HepG2 (cell line): Measurements from ENCODE around the gene CBX2. TPM values are rescaled to one million over a fixed set of nuclear protein-coding genes. Genes with fewer than 3 reads are reported as not detected.

Experiments used
- ARID3A ChIP-seq: IDR thresholded peaks from 2 replicates; pipeline ENCODE4 v1.6.1; 2012; ENCODE audit warnings: low read depth, low read length, improper control_type of control experiment
- ARNTL ChIP-seq: sonication (generic); formaldehyde crosslinking; IDR thresholded peaks from 2 replicates; pipeline ENCODE4 v1.4.0; 2020; ENCODE audit warnings: mild to moderate bottlenecking, missing genetic modification reagents
- FOXP1 ChIP-seq, 2 experiments: fragments of 450-650 bp in 1 of 2; IDR thresholded peaks; 2 replicates each; pipeline ENCODE4 v1.6.1; 2017 to 2018; ENCODE audit warnings: antibody characterized with exemption in 1 of 2
- HBP1 ChIP-seq: IDR thresholded peaks from 2 replicates; pipeline ENCODE4 v1.6.1; 2016; ENCODE audit warnings: low read depth, control low read depth
- MED8 ChIP-seq: sonication (generic); formaldehyde crosslinking; IDR thresholded peaks from 2 replicates; pipeline ENCODE4 v1.8.1; 2023; ENCODE audit warnings: mild to moderate bottlenecking, missing genetic modification reagents; ENCODE audit not compliant: insufficient replicate concordance
- SOX5 ChIP-seq: IDR thresholded peaks from 2 replicates; pipeline ENCODE4 v1.6.1; 2016; ENCODE audit warnings: borderline replicate concordance
- ZIK1 ChIP-seq: sonication (generic); formaldehyde crosslinking; IDR thresholded peaks from 2 replicates; pipeline ENCODE4 v1.5.0; 2020; ENCODE audit warnings: mild to moderate bottlenecking, low read depth, missing genetic modification reagents, borderline replicate concordance
- ZNF160 ChIP-seq: sonication (generic); formaldehyde crosslinking; IDR thresholded peaks from 2 replicates; pipeline ENCODE4 v1.8.0; 2022; ENCODE audit warnings: mild to moderate bottlenecking, inconsistent platforms, missing genetic modification reagents
- ZNF30 ChIP-seq: sonication (generic); formaldehyde crosslinking; IDR thresholded peaks from 2 replicates; pipeline ENCODE4 v1.5.0; 2020; ENCODE audit warnings: mild to moderate bottlenecking, missing genetic modification reagents
- ZNF781 ChIP-seq: sonication (generic); formaldehyde crosslinking; IDR thresholded peaks from 2 replicates; pipeline ENCODE4 v1.5.1; 2020; ENCODE audit warnings: borderline replicate concordance, mild to moderate bottlenecking, missing genetic modification reagents; ENCODE audit errors: not compliant biosample characterization
- ZSCAN25 ChIP-seq: sonication (generic); formaldehyde crosslinking; IDR thresholded peaks from 2 replicates; pipeline ENCODE4 v1.8.0; 2022; ENCODE audit warnings: mild to moderate bottlenecking, missing genetic modification reagents
- polyA plus RNA-seq, 8 experiments: library from polyadenylated mRNA; depleted of rRNA in 3 of 8; stranded (reverse) in 7 of 8; unstranded in 1 of 8; fragments of >200 nt; fragmentation: Illumina TruSeq in 4 of 8; extraction: Trizol in 4 of 8; gene quantifications; 2 replicates each; pipeline versions ENCODE4 v1.2.1 to v1.2.3, GENCODE V29; 2011 to 2016; ENCODE audit warnings: low read depth in 4 of 8, missing spikeins in 1 of 8, mixed read lengths in 1 of 8; ENCODE audit not compliant: insufficient read depth in 1 of 8
- total RNA-seq, 5 experiments: library from RNA; depleted of rRNA; stranded (reverse); fragments of >200 nt; fragmentation: Illumina TruSeq; extraction: Trizol; gene quantifications; 2 replicates each; pipeline ENCODE4 v1.2.3, GENCODE V29; 2016; ENCODE audit warnings: low read depth in 1 of 5
- TF ChIP-seq, protein P1 (sequence below): IDR thresholded peaks from 2 replicates; pipeline ENCODE4 v1.6.1; 2018; ENCODE audit warnings: missing genetic modification reagents, mild to moderate bottlenecking, missing compliant biosample characterization
- TF ChIP-seq, protein P2 (sequence below): sonication (generic); formaldehyde crosslinking; IDR thresholded peaks from 2 replicates; pipeline ENCODE4 v1.4.0; 2020; ENCODE audit warnings: missing genetic modification reagents
- TF ChIP-seq, protein P3 (sequence below): sonication (generic); formaldehyde crosslinking; IDR thresholded peaks from 2 replicates; pipeline ENCODE4 v1.4.0; 2020; ENCODE audit warnings: low read depth, mild to moderate bottlenecking, missing genetic modification reagents
- TF ChIP-seq, protein P4 (sequence below): sonication (generic); formaldehyde crosslinking; IDR thresholded peaks from 2 replicates; pipeline ENCODE4 v1.9.0; 2021; ENCODE audit warnings: missing genetic modification reagents, mild to moderate bottlenecking, borderline replicate concordance

CBX2 gene
- total and polyA plus RNA-seq, 2 of the 13 experiments (the other 11 are each of a cell fraction or from before 2014, with no cell fraction given): 14.5 to 31.1 TPM

DNA sequence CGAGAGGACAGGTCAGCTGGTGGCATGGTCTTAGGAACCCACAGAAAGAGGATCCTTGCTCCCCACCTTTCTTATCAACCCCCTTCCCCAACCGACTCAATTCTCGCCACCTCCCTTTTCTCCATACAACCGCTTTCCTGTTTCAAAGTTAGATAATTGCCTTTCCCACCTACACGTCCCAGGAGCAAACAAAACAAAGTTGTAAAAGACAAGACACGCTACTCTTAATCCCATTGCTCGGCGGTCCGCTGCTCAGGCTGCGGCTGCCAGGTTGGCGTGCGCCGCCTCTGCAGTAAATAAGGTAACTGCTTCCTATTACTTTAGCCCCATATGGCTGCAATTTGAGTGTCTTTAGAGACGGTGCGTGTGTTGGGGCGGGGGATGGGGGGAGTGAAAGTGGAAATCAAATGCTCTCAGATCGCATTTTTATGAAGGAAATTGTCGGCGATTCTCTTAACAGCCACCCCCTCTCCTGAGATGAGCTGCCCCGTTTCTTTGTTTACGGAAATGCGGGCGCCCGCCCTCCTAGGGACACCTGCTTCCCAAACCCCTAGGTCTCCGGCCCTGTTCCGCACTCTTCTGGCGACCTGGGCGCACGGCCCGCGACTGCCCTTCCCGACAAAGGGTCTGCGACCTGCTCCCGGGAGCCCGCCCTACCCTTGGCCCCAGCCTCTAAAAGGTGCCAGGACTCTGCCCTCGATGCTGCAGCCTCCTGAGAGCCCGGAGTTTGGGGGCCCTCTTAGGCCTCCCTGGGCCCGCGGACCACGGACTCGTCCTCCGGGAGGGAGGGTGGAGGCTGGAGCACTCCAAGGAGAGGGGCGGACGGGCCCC, 22.6 kb downstream of the CBX2 start (continued):
- TF ChIP-seq ZNF781 (CRISPR knock-in tag) (no peak), SOX5 (no peak), ZNF160 (CRISPR knock-in tag) (no peak), MED8 (CRISPR knock-in tag) (no peak), HBP1 (no peak), ARNTL (CRISPR knock-in tag) (no peak), ZNF30 (CRISPR knock-in tag) (no peak), ZSCAN25 (CRISPR knock-in tag) (peak; percentile 38; the same call in 1 of the 2 replicates), ZIK1 (CRISPR knock-in tag) (no peak), FOXP1 (IDR thresholded peaks at IDR 0.05) (no peak), FOXP1 (CRISPR knock-in tag; IDR thresholded peaks at IDR 0.05) (0 out of 2 replicates have a peak, but pooled peaks have one; percentile 7), ARID3A (no peak)
- TF ChIP-seq, protein P1, sequence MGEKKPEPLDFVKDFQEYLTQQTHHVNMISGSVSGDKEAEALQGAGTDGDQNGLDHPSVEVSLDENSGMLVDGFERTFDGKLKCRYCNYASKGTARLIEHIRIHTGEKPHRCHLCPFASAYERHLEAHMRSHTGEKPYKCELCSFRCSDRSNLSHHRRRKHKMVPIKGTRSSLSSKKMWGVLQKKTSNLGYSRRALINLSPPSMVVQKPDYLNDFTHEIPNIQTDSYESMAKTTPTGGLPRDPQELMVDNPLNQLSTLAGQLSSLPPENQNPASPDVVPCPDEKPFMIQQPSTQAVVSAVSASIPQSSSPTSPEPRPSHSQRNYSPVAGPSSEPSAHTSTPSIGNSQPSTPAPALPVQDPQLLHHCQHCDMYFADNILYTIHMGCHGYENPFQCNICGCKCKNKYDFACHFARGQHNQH (CRISPR knock-in tag): no peak
- TF ChIP-seq, protein P2, sequence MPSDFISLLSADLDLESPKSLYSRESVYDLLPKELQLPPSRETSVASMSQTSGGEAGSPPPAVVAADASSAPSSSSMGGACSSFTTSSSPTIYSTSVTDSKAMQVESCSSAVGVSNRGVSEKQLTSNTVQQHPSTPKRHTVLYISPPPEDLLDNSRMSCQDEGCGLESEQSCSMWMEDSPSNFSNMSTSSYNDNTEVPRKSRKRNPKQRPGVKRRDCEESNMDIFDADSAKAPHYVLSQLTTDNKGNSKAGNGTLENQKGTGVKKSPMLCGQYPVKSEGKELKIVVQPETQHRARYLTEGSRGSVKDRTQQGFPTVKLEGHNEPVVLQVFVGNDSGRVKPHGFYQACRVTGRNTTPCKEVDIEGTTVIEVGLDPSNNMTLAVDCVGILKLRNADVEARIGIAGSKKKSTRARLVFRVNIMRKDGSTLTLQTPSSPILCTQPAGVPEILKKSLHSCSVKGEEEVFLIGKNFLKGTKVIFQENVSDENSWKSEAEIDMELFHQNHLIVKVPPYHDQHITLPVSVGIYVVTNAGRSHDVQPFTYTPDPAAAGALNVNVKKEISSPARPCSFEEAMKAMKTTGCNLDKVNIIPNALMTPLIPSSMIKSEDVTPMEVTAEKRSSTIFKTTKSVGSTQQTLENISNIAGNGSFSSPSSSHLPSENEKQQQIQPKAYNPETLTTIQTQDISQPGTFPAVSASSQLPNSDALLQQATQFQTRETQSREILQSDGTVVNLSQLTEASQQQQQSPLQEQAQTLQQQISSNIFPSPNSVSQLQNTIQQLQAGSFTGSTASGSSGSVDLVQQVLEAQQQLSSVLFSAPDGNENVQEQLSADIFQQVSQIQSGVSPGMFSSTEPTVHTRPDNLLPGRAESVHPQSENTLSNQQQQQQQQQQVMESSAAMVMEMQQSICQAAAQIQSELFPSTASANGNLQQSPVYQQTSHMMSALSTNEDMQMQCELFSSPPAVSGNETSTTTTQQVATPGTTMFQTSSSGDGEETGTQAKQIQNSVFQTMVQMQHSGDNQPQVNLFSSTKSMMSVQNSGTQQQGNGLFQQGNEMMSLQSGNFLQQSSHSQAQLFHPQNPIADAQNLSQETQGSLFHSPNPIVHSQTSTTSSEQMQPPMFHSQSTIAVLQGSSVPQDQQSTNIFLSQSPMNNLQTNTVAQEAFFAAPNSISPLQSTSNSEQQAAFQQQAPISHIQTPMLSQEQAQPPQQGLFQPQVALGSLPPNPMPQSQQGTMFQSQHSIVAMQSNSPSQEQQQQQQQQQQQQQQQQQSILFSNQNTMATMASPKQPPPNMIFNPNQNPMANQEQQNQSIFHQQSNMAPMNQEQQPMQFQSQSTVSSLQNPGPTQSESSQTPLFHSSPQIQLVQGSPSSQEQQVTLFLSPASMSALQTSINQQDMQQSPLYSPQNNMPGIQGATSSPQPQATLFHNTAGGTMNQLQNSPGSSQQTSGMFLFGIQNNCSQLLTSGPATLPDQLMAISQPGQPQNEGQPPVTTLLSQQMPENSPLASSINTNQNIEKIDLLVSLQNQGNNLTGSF (CRISPR knock-in tag): no peak
- TF ChIP-seq, protein P3, sequence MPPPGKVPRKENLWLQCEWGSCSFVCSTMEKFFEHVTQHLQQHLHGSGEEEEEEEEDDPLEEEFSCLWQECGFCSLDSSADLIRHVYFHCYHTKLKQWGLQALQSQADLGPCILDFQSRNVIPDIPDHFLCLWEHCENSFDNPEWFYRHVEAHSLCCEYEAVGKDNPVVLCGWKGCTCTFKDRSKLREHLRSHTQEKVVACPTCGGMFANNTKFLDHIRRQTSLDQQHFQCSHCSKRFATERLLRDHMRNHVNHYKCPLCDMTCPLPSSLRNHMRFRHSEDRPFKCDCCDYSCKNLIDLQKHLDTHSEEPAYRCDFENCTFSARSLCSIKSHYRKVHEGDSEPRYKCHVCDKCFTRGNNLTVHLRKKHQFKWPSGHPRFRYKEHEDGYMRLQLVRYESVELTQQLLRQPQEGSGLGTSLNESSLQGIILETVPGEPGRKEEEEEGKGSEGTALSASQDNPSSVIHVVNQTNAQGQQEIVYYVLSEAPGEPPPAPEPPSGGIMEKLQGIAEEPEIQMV (CRISPR knock-in tag): peak; percentile 78
- TF ChIP-seq, protein P4, sequence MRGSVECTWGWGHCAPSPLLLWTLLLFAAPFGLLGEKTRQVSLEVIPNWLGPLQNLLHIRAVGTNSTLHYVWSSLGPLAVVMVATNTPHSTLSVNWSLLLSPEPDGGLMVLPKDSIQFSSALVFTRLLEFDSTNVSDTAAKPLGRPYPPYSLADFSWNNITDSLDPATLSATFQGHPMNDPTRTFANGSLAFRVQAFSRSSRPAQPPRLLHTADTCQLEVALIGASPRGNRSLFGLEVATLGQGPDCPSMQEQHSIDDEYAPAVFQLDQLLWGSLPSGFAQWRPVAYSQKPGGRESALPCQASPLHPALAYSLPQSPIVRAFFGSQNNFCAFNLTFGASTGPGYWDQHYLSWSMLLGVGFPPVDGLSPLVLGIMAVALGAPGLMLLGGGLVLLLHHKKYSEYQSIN (CRISPR knock-in tag): no peak
